Nephron (organoid): ENCODE measurements around the gene GCHFR.
A peak's percentile ranks its signal among the peaks of the same experiment; 100 is the strongest.

Source experiments
- H3K27ac Mint-ChIP-seq, 3 experiments: 2 replicates each; pipeline ENCODE4 v1.8.0; 2020; ENCODE audit warnings: mixed read lengths in 3 of 3, mild to moderate bottlenecking in 2 of 3, moderate library complexity in 1 of 3
- H3K27me3 Mint-ChIP-seq: 2 replicates; pipeline ENCODE4 v1.8.0; 2021; ENCODE audit warnings: low read depth, mild to moderate bottlenecking, moderate library complexity, mixed read lengths
- H3K36me3 Mint-ChIP-seq: 2 replicates; pipeline ENCODE4 v1.8.0; 2020; ENCODE audit warnings: low read depth, mixed read lengths
- H3K4me1 Mint-ChIP-seq: 2 replicates; pipeline ENCODE4 v1.8.0; 2020; ENCODE audit warnings: mixed read lengths
- H3K4me3 Mint-ChIP-seq, 3 experiments: 2 replicates each; pipeline ENCODE4 v1.8.0; 2020; ENCODE audit warnings: mild to moderate bottlenecking in 3 of 3, mixed read lengths in 3 of 3, moderate library complexity in 2 of 3
- H3K9me3 Mint-ChIP-seq: 2 replicates; pipeline ENCODE4 v1.8.0; 2020; ENCODE audit warnings: mixed read lengths
- TF ChIP-seq, protein P1 (sequence below), 3 experiments: fragments of 200-600 bp; sonication (generic); IDR thresholded peaks; one replicate each; pipeline ENCODE4 v1.5.0; 2021; ENCODE audit warnings: antibody characterized with exemption in 3 of 3; ENCODE audit not compliant: unreplicated experiment in 3 of 3

Gene GCHFR

DNA sequence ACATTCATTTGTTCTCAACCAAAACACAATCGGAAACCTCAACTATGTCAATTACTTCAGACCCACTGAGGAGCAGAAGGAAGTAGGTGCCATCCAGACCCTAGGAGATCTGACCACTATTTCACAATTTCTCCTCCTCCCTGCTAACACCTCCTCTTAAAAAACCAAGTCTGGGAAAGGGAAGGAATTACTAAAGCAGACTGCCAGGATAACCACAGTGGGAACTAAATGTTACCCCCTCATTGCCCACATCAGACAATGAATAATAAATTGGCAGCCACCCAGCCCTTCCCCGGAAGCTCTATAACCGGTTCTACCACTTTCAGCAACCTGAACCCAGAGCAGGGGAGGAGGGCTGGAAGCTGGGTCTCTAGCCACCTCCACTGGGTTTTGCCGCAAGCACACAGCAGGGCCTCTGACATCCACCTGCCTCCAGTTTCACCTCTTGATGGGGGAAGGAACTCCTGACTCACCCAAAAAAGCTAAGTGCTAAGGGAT is 23.5 kb downstream of the GCHFR start:
- Mint-ChIP-seq H3K36me3 (peaks cover 10% of the 10 kb centered on the region), H3K27ac (peak overlapping the region; percentile 47 to 89 (median 71)), H3K27me3 (no peaks in the 10 kb centered on the region), H3K4me3 (no peak overlapping the region), H3K9me3 (no peaks in the 10 kb centered on the region), H3K4me1 (no peaks in the 10 kb centered on the region)
- TF ChIP-seq, protein P1, sequence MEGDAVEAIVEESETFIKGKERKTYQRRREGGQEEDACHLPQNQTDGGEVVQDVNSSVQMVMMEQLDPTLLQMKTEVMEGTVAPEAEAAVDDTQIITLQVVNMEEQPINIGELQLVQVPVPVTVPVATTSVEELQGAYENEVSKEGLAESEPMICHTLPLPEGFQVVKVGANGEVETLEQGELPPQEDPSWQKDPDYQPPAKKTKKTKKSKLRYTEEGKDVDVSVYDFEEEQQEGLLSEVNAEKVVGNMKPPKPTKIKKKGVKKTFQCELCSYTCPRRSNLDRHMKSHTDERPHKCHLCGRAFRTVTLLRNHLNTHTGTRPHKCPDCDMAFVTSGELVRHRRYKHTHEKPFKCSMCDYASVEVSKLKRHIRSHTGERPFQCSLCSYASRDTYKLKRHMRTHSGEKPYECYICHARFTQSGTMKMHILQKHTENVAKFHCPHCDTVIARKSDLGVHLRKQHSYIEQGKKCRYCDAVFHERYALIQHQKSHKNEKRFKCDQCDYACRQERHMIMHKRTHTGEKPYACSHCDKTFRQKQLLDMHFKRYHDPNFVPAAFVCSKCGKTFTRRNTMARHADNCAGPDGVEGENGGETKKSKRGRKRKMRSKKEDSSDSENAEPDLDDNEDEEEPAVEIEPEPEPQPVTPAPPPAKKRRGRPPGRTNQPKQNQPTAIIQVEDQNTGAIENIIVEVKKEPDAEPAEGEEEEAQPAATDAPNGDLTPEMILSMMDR (IDR thresholded peaks at IDR 0.05; ENCODE audit: unreplicated experiment in 3 of 3): no peak

DNA sequence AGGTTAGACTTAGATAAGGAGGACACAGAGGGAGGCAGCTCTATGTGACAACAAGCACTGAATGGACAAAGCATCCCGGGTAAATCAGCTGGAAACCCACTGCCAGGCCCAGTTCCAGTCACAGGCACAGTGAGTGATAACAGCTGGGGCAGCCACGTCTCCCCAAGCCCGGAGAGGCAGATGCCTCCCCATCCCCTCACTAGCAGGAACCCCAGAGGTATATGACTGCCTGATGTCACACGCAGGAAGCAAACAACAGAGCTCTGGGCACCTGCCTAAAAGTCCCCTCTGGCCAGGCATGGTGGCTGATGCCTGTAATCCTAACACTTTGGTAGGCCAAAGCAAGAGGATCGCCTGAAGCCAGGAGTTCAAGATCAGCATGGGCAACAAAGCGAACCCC is 24.1 kb downstream of the GCHFR start:
- TF ChIP-seq, protein P1 (IDR thresholded peaks at IDR 0.05; ENCODE audit: unreplicated experiment in 3 of 3): no peak
- H3K27ac Mint-ChIP-seq: peak overlapping the region; percentile 47 to 89 (median 71)
- H3K36me3 Mint-ChIP-seq: peaks cover 9% of the 10 kb centered on the region
- no peak overlapping the region for H3K4me3 Mint-ChIP-seq
- H3K27me3 Mint-ChIP-seq: no peaks in the 10 kb centered on the region
- H3K9me3 Mint-ChIP-seq: no peaks in the 10 kb centered on the region
- H3K4me1 Mint-ChIP-seq: no peaks in the 10 kb centered on the region

DNA sequence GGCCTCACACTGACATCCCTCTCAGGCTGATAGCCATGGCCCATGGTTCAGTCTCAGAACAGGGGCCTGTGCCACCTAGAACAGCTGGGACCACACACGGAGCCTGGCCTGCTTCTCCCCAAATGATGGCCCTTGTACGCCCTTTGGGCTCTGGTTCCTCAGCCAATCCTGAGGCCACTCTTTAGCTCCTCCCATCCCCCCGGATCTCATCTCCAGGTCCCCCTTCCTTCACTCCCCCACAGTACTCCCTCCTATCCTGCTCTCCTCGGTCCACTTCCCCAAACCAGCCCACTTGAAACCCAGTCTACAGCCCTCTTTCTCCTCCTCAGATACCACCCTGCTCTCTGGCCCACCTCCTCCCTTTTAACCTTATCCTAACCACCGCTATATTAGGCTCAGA is 25.3 kb downstream of the GCHFR start:
- Mint-ChIP-seq H3K27ac (peak overlapping the region; percentile 11 to 35 (median 20)), H3K4me3 (no peak overlapping the region), H3K27me3 (no peaks in the 10 kb centered on the region), H3K36me3 (peaks cover 12% of the 10 kb centered on the region), H3K4me1 (no peaks in the 10 kb centered on the region), H3K9me3 (no peaks in the 10 kb centered on the region)
- TF ChIP-seq, protein P1 (IDR thresholded peaks at IDR 0.05; ENCODE audit: unreplicated experiment in 3 of 3): no peak

DNA sequence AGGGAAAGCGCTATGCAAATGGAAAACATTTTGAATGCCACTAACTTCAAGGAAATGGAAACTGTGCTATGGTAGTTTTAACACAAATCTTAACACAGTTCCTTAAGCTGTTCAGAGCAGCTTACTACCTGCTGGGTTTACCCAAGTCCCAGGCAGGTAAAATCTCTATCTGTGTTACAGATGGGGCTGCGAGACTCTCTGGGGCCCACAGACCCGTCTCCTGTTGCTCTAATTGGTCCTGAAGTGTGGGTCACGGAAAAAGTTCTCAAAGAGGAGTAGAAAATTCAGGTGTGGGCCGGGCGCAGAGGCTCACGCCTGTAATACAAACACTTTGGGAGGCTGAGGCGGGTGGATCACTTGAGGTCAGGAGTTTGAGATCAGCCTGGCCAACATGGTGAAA is 26.1 kb downstream of the GCHFR start:
- TF ChIP-seq, protein P1 (IDR thresholded peaks at IDR 0.05; ENCODE audit: unreplicated experiment in 3 of 3): no peak
- Mint-ChIP-seq H3K4me1 (no peaks in the 10 kb centered on the region), H3K27ac (no peak overlapping the region), H3K36me3 (peaks cover 12% of the 10 kb centered on the region), H3K4me3 (no peak overlapping the region), H3K27me3 (no peaks in the 10 kb centered on the region), H3K9me3 (no peaks in the 10 kb centered on the region)

DNA sequence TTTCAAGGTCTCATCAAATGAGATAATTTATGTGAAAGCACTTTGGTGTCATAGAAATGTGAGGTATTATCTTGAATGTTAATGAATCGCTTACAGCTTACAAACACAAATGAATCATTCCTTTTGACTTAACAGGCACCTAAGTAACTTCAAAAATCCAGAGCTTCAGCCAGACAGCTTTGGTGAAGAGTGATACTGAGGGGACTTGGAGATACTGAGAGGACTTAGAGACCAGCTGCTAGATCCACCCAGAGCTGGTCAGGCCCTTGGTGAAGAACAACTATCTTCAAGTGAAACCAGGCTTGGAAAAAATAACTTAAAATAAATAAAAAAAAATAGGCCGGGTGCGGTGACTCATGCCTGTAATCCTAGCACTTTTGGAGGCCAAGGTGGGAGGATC is 26.9 kb downstream of the GCHFR start:
- H3K27me3 Mint-ChIP-seq: no peaks in the 10 kb centered on the region
- H3K9me3 Mint-ChIP-seq: no peaks in the 10 kb centered on the region
- H3K4me1 Mint-ChIP-seq: no peaks in the 10 kb centered on the region
- no peak overlapping the region for H3K4me3 Mint-ChIP-seq
- H3K36me3 Mint-ChIP-seq: peaks cover 12% of the 10 kb centered on the region
- H3K27ac Mint-ChIP-seq: no peak overlapping the region
- TF ChIP-seq, protein P1 (IDR thresholded peaks at IDR 0.05; ENCODE audit: unreplicated experiment in 3 of 3): no peak

DNA sequence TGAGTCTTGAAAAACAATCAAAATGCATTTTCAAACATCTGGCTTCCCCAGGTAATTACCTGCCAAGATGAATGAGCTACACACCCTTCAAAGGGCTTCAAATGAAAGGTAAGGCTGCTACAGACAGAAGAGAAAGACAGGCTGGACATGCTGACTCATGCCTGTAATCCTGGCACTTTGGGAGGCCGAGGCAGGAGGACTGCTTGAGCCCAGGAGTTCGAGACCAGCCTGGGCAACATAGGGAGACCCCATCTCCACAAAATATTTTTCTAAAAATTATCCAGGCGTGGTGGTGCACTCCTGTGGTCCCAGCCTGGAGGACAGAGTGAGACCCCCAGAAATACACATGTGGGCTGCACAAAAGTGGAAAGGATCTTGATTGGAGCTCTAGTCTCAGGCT is 28.5 kb downstream of the GCHFR start:
- no peaks in the 10 kb centered on the region for H3K4me1 Mint-ChIP-seq
- no peak overlapping the region for H3K27ac Mint-ChIP-seq
- no peaks in the 10 kb centered on the region for H3K27me3 Mint-ChIP-seq
- H3K36me3 Mint-ChIP-seq: peaks cover 15% of the 10 kb centered on the region
- H3K4me3 Mint-ChIP-seq: no peak overlapping the region
- H3K9me3 Mint-ChIP-seq: no peaks in the 10 kb centered on the region
- TF ChIP-seq, protein P1 (IDR thresholded peaks at IDR 0.05; ENCODE audit: unreplicated experiment in 3 of 3): no peak
